GM13976 (cell line): Measurements from ENCODE around the gene SLC16A9.
"Not testable (repeated sequence)": the region's sequence is repeated elsewhere in the genome, so short reads cannot be mapped to it uniquely, and the experiment has no call there.

Experiments used
- DNase-seq: peaks from one replicate; pipeline ENCODE4 v3.0.0; 2012; ENCODE audit warnings: low spot score
- in situ Hi-C: fragments of 300-500 bp; cut with MboI; formaldehyde crosslinking; loops from one replicate; pipeline ENCODE4 v1.12.0; 2022; ENCODE audit warnings: low sequenced_read_pairs, mixed read lengths, inconsistent platforms; ENCODE audit not compliant: unreplicated experiment
- TF ChIP-seq, protein P1 (sequence below): IDR thresholded peaks from 2 replicates; pipeline ENCODE4 v1.5.1; 2012; ENCODE audit warnings: borderline replicate concordance, mild to moderate bottlenecking; ENCODE audit not compliant: insufficient read depth; ENCODE audit errors: extremely low read depth, missing control alignments, control extremely low read depth

The SLC16A9 gene

DNA sequence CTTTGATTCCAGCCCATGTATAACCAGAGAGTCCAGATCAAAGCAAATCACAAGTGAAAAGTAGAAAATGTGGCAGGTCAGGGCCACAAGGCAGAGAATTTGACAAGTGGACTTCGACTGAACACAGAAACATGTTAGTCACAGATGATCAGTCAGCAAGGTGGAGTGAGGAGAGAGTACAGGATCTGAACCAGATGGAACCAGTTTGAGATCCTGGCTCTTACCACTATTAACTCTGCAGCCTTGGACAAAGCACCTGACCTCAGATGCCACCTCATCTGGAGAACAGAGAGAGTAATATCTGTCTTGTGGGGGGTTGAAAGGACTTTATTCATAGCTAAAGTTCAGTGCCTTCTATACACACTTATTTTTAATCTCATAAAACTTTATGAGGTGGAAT is 39.2 kb upstream of the SLC16A9 start:
- in situ Hi-C loops = no loop called here
- DNase-seq = no peak
- TF ChIP-seq, protein P1, sequence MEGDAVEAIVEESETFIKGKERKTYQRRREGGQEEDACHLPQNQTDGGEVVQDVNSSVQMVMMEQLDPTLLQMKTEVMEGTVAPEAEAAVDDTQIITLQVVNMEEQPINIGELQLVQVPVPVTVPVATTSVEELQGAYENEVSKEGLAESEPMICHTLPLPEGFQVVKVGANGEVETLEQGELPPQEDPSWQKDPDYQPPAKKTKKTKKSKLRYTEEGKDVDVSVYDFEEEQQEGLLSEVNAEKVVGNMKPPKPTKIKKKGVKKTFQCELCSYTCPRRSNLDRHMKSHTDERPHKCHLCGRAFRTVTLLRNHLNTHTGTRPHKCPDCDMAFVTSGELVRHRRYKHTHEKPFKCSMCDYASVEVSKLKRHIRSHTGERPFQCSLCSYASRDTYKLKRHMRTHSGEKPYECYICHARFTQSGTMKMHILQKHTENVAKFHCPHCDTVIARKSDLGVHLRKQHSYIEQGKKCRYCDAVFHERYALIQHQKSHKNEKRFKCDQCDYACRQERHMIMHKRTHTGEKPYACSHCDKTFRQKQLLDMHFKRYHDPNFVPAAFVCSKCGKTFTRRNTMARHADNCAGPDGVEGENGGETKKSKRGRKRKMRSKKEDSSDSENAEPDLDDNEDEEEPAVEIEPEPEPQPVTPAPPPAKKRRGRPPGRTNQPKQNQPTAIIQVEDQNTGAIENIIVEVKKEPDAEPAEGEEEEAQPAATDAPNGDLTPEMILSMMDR = no peak

DNA sequence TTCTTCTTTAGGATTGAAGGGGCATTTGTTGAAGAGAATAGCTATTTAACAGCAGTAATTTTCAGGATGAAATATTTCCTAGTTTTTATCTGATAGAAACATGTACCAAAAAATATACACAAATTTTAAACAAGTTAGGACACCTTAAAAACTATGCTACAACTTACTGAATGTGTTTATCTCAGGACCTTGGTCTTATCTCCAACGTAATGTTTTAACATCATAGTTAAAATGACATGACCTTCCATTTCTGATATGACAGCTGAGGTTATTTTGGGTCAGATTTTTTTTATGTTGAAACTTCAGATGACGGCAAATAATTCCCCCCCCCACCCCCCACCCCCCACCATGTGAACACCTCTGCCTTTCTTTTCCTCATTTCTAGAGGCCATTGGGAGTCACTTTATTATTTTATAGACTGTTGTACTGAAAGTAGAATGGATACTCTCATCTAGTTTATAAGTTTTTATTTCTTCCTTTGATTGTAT is 35.6 kb upstream of the SLC16A9 start:
- no peak for DNase-seq
- in situ Hi-C loops = no loop called here
- TF ChIP-seq, protein P1 = no peak

DNA sequence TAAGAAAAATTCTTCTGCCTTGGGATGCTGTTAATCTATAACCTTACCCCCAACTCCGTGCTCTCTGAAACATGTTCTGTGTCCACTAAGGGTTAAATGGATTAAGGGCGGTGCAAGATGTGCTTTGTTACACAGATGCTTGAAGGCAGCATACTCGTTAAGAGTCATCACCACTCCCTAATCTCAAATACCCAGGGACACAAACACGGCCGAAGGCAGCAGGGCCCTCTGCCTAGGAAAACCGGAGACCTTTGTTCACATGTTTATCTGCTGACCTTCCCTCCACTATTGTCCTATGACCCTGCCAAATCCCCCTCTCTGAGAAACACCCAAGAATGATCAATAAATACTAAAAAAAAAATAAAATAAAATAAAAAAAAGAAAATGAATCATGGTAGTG is 35.1 kb upstream of the SLC16A9 start:
- in situ Hi-C loops = not testable (repeated sequence)

DNA sequence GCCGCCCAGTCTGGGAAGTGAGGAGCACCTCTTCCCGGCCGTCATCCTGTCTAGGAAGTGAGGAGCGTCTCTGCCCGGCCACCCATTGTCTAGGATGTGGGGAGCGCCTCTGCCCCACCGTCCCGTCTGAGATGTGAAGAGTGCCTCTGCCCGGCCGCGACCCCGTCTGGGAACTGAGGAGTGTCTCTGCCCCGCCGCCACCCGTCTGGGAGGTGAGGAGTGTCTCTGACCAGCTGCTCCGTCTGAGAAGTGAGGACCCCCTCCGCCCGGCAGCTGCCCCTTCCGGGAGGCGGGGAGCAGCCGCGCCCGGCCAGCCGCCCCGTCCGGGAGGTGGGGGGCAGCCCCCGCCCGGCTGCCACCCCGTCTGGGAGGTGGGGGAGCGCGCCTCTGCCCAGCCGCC is 34.5 kb upstream of the SLC16A9 start:
- in situ Hi-C loops, DNase-seq: not testable (repeated sequence)

More for the DNA sequence above, 35.1 kb upstream of the SLC16A9 start:
- DNase-seq = not testable (repeated sequence)

DNA sequence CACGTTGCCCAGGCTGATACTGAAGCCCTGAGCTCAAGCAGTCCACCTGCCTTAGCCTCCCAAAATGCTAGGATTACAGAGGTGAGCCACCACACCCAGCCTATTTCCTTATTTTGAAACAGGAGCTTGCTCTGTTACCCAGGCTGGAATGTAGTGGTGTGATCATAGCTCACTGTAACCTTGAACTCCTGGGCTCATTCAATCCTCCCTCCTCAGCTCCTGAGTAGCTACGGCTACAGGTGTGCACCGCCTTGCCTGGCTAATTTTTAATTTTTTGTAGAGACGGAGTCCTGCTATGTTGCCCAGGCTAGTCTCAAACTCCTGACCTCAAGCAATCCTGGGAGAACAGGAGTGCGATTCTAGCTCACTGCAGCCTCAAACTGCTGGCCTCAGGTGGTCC is 31.9 kb upstream of the SLC16A9 start:
- TF ChIP-seq, protein P1 = no peak
- DNase-seq = no peak
- in situ Hi-C loops = no loop called here

DNA sequence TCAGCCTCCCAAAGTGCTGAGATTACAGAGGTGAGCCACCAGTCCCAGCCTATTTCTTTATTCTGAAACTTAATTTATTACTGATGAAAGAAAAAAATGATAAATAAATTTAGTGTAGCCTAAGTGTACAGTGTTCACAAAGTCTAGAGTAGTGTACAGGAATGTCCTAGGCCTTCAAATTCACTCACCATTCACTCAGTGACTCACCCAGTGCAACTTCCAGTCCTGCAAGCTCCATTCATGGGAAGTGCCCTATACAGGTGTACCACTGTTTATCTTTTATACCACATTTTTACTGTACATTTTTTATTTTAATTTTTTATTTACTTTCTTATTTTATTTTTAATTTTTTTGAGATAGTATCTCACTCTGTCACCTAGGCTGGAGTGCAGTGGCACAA is 31.4 kb upstream of the SLC16A9 start:
- no peak for DNase-seq
- in situ Hi-C loops = no loop called here
- TF ChIP-seq, protein P1 = no peak

DNA sequence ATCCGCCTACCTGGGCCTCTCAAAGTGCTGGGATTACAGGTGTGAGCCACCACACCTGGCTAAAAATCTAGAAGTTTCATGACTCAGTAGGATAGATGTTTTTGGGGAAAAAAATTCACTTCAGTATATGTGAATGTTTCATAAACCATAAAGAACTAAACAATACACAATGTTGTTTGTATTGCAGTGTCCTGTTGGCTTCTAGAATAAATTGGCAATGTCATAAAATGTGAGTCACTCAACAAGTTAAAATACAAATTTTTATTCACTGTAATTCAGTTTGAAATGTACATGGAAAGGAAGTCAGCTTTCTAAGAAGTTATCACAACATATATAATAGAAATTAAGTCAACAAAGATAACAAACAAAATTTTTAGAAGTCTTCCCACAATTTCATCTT is 27.1 kb upstream of the SLC16A9 start:
- in situ Hi-C loops = no loop called here
- TF ChIP-seq, protein P1 = no peak
- DNase-seq = no peak

DNA sequence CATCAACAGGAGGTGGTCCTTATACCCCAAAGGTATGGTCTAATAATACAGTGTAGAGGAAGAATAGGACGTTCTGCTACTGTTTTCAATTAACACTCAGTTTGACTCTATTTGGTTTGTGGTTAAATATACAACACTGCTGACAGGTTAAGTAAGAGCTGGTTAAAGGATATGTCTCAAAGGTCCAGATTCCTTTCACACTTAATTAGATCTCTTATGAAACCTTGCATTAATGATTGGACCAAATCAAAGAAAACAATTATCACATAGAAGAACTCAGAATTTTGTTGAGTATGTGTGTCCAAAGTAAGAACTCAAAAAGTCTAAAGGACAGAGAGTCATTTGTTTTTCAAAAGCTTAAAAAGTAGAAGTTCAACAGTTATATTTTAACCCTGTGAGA is 25.6 kb upstream of the SLC16A9 start:
- TF ChIP-seq, protein P1 = no peak
- in situ Hi-C loops = no loop called here

More for the DNA sequence above, 25.6 kb upstream of the SLC16A9 start:
- DNase-seq = no peak
